Measurements from ENCODE around the gene SBF2. TPM values are rescaled to one million over a fixed set of nuclear protein-coding genes. Genes with fewer than 3 reads are reported as not detected.

Gene SBF2
- total and polyA plus RNA-seq, 8 donors, result 25.7 to 62.6 (median 57.0) TPM

- H3K4me3 ChIP-seq, result peak overlapping the region; percentile 70 to 78
- H3K36me3 ChIP-seq, result no peaks in the 10 kb centered on the region
- peaks cover 6 to 32% of the 10 kb centered on the region in 2 donors for H3K27me3 ChIP-seq
- DNase-seq, result no peak
- H3K9me3 ChIP-seq, result no peaks in the 10 kb centered on the region
- H3K4me1 ChIP-seq, result peaks cover 10 to 75% of the 10 kb centered on the region in 2 donors
- intact Hi-C loops (cut with DNase I), result no loop called here
- H3K27ac ChIP-seq, result peak overlapping the region; percentile 94 to 95
- TF ChIP-seq CTCF (IDR thresholded peaks at IDR 0.05), result no peak
- ATAC-seq, result no peak
Measured at GRCh38 chr11:10295064-10295901, 1.3 kb upstream of the SBF2 start.

GRCh38 chr11:10294290-10294953, 403 bp upstream of the SBF2 start:
- H3K4me3 ChIP-seq, result peak overlapping the region; percentile 70 to 78
- intact Hi-C loops (cut with DNase I), result no loop called here
- H3K27ac ChIP-seq, result peak overlapping the region; percentile 94 to 95
- H3K9me3 ChIP-seq, result no peaks in the 10 kb centered on the region
- peaks cover 10 to 79% of the 10 kb centered on the region in 2 donors for H3K4me1 ChIP-seq
- H3K36me3 ChIP-seq, result no peaks in the 10 kb centered on the region
- peak; percentile 9 for ATAC-seq
- peaks cover 6 to 32% of the 10 kb centered on the region in 2 donors for H3K27me3 ChIP-seq
- no peak for TF ChIP-seq CTCF (IDR thresholded peaks at IDR 0.05)
- peak; percentile 52 to 92 (median 85) for DNase-seq

- Histone ChIP-seq H3K9me3 (no peaks in the 10 kb centered on the region), H3K4me1 (peaks cover 6 to 83% of the 10 kb centered on the region in 2 donors), H3K36me3 (no peaks in the 10 kb centered on the region), H3K27me3 (peaks cover 6 to 26% of the 10 kb centered on the region in 2 donors), H3K4me3 (peak overlapping the region in 1 of 2 donors; percentile 78), H3K27ac (peak overlapping the region in 1 of 2 donors; percentile 94)
- DNase-seq (peak in 1 of 4 donors; percentile 69), ATAC-seq (no peak)
- intact Hi-C loops (cut with DNase I), result no loop called here
- TF ChIP-seq CTCF (IDR thresholded peaks at IDR 0.05), result no peak
Measured at GRCh38 chr11:10291801-10292638, 2.0 kb downstream of the SBF2 start.

- no peak for TF ChIP-seq CTCF (IDR thresholded peaks at IDR 0.05)
- Histone ChIP-seq H3K36me3 (no peaks in the 10 kb centered on the region), H3K4me3 (no peak overlapping the region), H3K27me3 (peaks cover 0 to 7% of the 10 kb centered on the region in 2 donors), H3K4me1 (peaks cover 6 to 87% of the 10 kb centered on the region in 2 donors), H3K9me3 (no peaks in the 10 kb centered on the region), H3K27ac (no peak overlapping the region)
- DNase-seq (no peak), ATAC-seq (no peak)
- intact Hi-C loops (cut with DNase I), result no loop called here
Measured at GRCh38 chr11:10289765-10290380, 4.1 kb downstream of the SBF2 start.

Measured in left lung (tissue), 10 donors.